Liver (tissue), 9 donors: Measurements from ENCODE around the gene ARFGAP1. TPM values are rescaled to one million over a fixed set of nuclear protein-coding genes. Genes with fewer than 3 reads are reported as not detected.

Source experiments
- DNase-seq: peaks from one replicate; pipeline ENCODE4 v3.0.0-alpha.2; 2017; ENCODE audit warnings: low spot score
- H3K27ac ChIP-seq, 2 donors: one replicate each; pipeline ENCODE4 v1.7.0; 2013; ENCODE audit warnings: inconsistent platforms in 2 of 2, low read length in 2 of 2, control low read depth in 1 of 2, low read depth in 1 of 2, mild to moderate bottlenecking in 1 of 2
- H3K27me3 ChIP-seq, 4 donors: one replicate each; pipeline versions ENCODE4 v1.6.1 to v1.7.0; 2013; ENCODE audit warnings: low read length in 3 of 4, inconsistent platforms in 1 of 4, mild to moderate bottlenecking in 1 of 4, moderate library complexity in 1 of 4; ENCODE audit not compliant: control insufficient read depth in 4 of 4, insufficient read depth in 4 of 4
- H3K36me3 ChIP-seq, 4 donors: one replicate each; pipeline versions ENCODE4 v1.6.1 to v1.7.0; 2013; ENCODE audit warnings: low read length in 3 of 4, mild to moderate bottlenecking in 3 of 4, low read depth in 1 of 4, moderate library complexity in 1 of 4; ENCODE audit not compliant: control insufficient read depth in 4 of 4, insufficient read depth in 3 of 4
- H3K4me1 ChIP-seq, 4 donors: one replicate each; pipeline versions ENCODE4 v1.6.1 to v1.7.0; 2013; ENCODE audit warnings: low read length in 3 of 4, mild to moderate bottlenecking in 3 of 4, moderate library complexity in 1 of 4; ENCODE audit not compliant: control insufficient read depth in 4 of 4, insufficient read depth in 4 of 4
- H3K4me3 ChIP-seq, 3 donors: one replicate each; pipeline versions ENCODE4 v1.6.1 to v1.7.0; 2013; ENCODE audit warnings: low read length in 3 of 3, control low read depth in 1 of 3, low read depth in 1 of 3, mild to moderate bottlenecking in 1 of 3
- H3K9ac ChIP-seq, 2 donors: one replicate each; pipeline ENCODE4 v1.7.0; 2013; ENCODE audit warnings: low read length in 2 of 2, mild to moderate bottlenecking in 2 of 2, moderate library complexity in 2 of 2, control low read depth in 1 of 2, low read depth in 1 of 2
- H3K9me3 ChIP-seq, 4 donors: one replicate each; pipeline versions ENCODE4 v1.6.1 to v1.7.0; 2013; ENCODE audit warnings: low read length in 3 of 4; ENCODE audit not compliant: control insufficient read depth in 4 of 4
- ATF3 ChIP-seq: IDR thresholded peaks from 2 replicates; pipeline ENCODE4 v1.6.1; 2016; ENCODE audit warnings: antibody characterized with exemption
- EGR1 ChIP-seq, 2 donors: IDR thresholded peaks; 2 replicates each; pipeline ENCODE4 v1.6.1; 2016 to 2018; ENCODE audit warnings: antibody characterized with exemption in 2 of 2, low read depth in 2 of 2
- FOXA1 ChIP-seq: IDR thresholded peaks from 2 replicates; pipeline ENCODE4 v1.6.1; 2016; ENCODE audit warnings: antibody characterized with exemption
- GABPA ChIP-seq, 2 donors: IDR thresholded peaks in 1 of 2; conservative IDR thresholded peaks in 1 of 2; 2 replicates each; pipeline ENCODE4 v1.6.1; 2016; ENCODE audit warnings: antibody characterized with exemption in 2 of 2, mild to moderate bottlenecking in 1 of 2, moderate library complexity in 1 of 2
- HNF4G ChIP-seq: IDR thresholded peaks from 2 replicates; pipeline ENCODE4 v1.6.1; 2016; ENCODE audit warnings: antibody characterized with exemption
- JUND ChIP-seq, 2 donors: IDR thresholded peaks; 2 replicates each; pipeline ENCODE4 v1.6.1; 2016; ENCODE audit warnings: antibody characterized with exemption in 2 of 2
- RAD21 ChIP-seq, 2 donors: IDR thresholded peaks; 2 replicates each; pipeline ENCODE4 v1.6.1; 2016; ENCODE audit warnings: antibody characterized with exemption in 2 of 2, mild to moderate bottlenecking in 2 of 2
- REST ChIP-seq: IDR thresholded peaks from 2 replicates; pipeline ENCODE4 v1.6.1; 2016; ENCODE audit warnings: antibody characterized with exemption, mild to moderate bottlenecking
- RXRA ChIP-seq, 2 donors: IDR thresholded peaks; 2 replicates each; pipeline ENCODE4 v1.6.1; 2017 to 2018; ENCODE audit warnings: antibody characterized with exemption in 2 of 2, mild to moderate bottlenecking in 1 of 2
- SP1 ChIP-seq: IDR thresholded peaks from 2 replicates; pipeline ENCODE4 v1.6.1; 2018; ENCODE audit warnings: antibody characterized with exemption, mild to moderate bottlenecking
- TAF1 ChIP-seq: conservative IDR thresholded peaks from 2 replicates; pipeline ENCODE4 v1.6.1; 2016; ENCODE audit warnings: antibody characterized with exemption, mild to moderate bottlenecking
- YY1 ChIP-seq: IDR thresholded peaks from 2 replicates; pipeline ENCODE4 v1.6.1; 2016; ENCODE audit warnings: antibody characterized with exemption, mild to moderate bottlenecking
- WGBS: extraction: QIAGEN DNeasy Blood & Tissue Kit; methylation state at CpG from one replicate; pipeline ENCODE4 v1.1.7; 2013; 5-methylcytosine and 5-hydroxymethylcytosine counted together
- polyA plus RNA-seq, 2 donors: library from polyadenylated mRNA; stranded (reverse) in 1 of 2; unstranded in 1 of 2; fragments of 200-250 nt in 1 of 2; fragments of >200 nt in 1 of 2; fragmentation: Nextera tagmentation in 1 of 2; extraction: Ambion mirVana in 1 of 2; gene quantifications; one replicate each; pipeline versions ENCODE4 v1.2.1 to v1.2.3, GENCODE V29; 2013 to 2015
- total RNA-seq, 2 donors: library from RNA; depleted of rRNA; stranded (reverse); fragments of >200 nt; gene quantifications; one replicate each; pipeline ENCODE4 v1.2.3, GENCODE V29; 2014
- TF ChIP-seq, protein P1 (sequence below): fragments of 150-350 bp; IDR thresholded peaks from 2 replicates; pipeline ENCODE4 v1.5.1; 2017; ENCODE audit warnings: improper control_type of control experiment, low read depth, low read length; ENCODE audit not compliant: missing input control
- TF ChIP-seq, protein P2 (sequence below): IDR thresholded peaks from 2 replicates; pipeline ENCODE4 v1.6.1; 2016; ENCODE audit warnings: antibody characterized with exemption
- donor health status: healthy.
- donor health status: healthy.
- donor health status: healthy.
- donor health status: healthy.
- donor health status: healthy.

Gene ARFGAP1
- total and polyA plus RNA-seq, 4 donors = 11.2 to 29.7 (median 21.8) TPM

GRCh38 chr20:63256954-63257353 lies 15.7 kb upstream of the ARFGAP1 start:
- H3K27ac ChIP-seq = no peak overlapping the region
- H3K4me3 ChIP-seq = no peak overlapping the region
- H3K9ac ChIP-seq = no peak overlapping the region
- whole genome bisulfite sequencing = 84% methylated on average over 4 of the region's 4 CpGs
- no peak for DNase-seq
- no peak for TF ChIP-seq FOXA1
- TF ChIP-seq RAD21 (IDR thresholded peaks at IDR 0.05) = no peak
- no peak for TF ChIP-seq HNF4G
- TF ChIP-seq REST = no peak
- no peak for TF ChIP-seq JUND (IDR thresholded peaks at IDR 0.05)
- no peak for TF ChIP-seq RXRA (IDR thresholded peaks at IDR 0.05)
- no peak for TF ChIP-seq ATF3
- TF ChIP-seq TAF1 = no peak
- H3K36me3 ChIP-seq = no peaks in the 10 kb centered on the region
- H3K9me3 ChIP-seq = no peaks in the 10 kb centered on the region
- peaks cover 0 to 12% (median 2%) of the 10 kb centered on the region in 4 donors for H3K4me1 ChIP-seq
- H3K27me3 ChIP-seq = peaks cover 0 to 13% (median 7%) of the 10 kb centered on the region in 4 donors

DNA sequence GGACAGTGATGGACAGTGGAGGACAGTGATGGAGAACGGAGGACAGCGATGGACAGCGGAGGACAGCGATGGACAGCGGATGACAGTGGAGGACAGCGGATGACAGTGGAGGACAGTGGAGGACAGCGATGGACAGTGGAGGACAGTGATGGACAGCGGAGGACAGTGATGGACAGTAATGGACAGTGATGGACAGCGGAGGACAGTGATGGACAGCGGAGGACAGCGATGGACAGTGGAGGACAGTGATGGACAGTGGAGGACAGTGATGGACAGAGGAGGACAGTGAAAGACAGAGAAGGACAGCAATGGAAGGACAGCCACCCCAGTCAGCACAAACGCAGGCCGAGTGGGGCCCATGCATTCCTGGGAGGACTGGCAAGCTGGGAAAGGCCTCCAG lies 15.0 kb upstream of the ARFGAP1 start:
- no peak for TF ChIP-seq HNF4G
- TF ChIP-seq REST = no peak
- TF ChIP-seq SP1 = no peak
- no peak for TF ChIP-seq EGR1 (IDR thresholded peaks at IDR 0.05; ENCODE audit: low read depth in 2 of 2)
- TF ChIP-seq RXRA (IDR thresholded peaks at IDR 0.05) = no peak
- TF ChIP-seq, protein P1, sequence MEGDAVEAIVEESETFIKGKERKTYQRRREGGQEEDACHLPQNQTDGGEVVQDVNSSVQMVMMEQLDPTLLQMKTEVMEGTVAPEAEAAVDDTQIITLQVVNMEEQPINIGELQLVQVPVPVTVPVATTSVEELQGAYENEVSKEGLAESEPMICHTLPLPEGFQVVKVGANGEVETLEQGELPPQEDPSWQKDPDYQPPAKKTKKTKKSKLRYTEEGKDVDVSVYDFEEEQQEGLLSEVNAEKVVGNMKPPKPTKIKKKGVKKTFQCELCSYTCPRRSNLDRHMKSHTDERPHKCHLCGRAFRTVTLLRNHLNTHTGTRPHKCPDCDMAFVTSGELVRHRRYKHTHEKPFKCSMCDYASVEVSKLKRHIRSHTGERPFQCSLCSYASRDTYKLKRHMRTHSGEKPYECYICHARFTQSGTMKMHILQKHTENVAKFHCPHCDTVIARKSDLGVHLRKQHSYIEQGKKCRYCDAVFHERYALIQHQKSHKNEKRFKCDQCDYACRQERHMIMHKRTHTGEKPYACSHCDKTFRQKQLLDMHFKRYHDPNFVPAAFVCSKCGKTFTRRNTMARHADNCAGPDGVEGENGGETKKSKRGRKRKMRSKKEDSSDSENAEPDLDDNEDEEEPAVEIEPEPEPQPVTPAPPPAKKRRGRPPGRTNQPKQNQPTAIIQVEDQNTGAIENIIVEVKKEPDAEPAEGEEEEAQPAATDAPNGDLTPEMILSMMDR = no peak
- no peak for TF ChIP-seq ATF3
- TF ChIP-seq, protein P2, sequence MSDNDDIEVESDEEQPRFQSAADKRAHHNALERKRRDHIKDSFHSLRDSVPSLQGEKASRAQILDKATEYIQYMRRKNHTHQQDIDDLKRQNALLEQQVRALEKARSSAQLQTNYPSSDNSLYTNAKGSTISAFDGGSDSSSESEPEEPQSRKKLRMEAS = no peak
- no peak for TF ChIP-seq GABPA (IDR thresholded peaks at IDR 0.05 in 1 of 2, conservative IDR thresholded peaks at IDR 0.05 in 1 of 2)
- no peak for TF ChIP-seq FOXA1
- no peak for TF ChIP-seq YY1
- WGBS = 92% methylated on average over 13 of the region's 13 CpGs
- Histone ChIP-seq H3K27ac (no peak overlapping the region), H3K4me3 (no peak overlapping the region), H3K36me3 (no peaks in the 10 kb centered on the region), H3K9ac (no peak overlapping the region), H3K9me3 (no peaks in the 10 kb centered on the region), H3K27me3 (peaks cover 0 to 13% (median 7%) of the 10 kb centered on the region in 4 donors), H3K4me1 (peaks cover 0 to 12% (median 2%) of the 10 kb centered on the region in 4 donors)
- DNase-seq = no peak
